NK-92 (cell line): ENCODE results near the gene PPM1D.

Experiments
- DNase-seq: peaks from one replicate; lab custom pipeline; 2025; ENCODE audit not compliant: unreplicated experiment; lab: John Stamatoyannopoulos, UW

Gene PPM1D

DNA sequence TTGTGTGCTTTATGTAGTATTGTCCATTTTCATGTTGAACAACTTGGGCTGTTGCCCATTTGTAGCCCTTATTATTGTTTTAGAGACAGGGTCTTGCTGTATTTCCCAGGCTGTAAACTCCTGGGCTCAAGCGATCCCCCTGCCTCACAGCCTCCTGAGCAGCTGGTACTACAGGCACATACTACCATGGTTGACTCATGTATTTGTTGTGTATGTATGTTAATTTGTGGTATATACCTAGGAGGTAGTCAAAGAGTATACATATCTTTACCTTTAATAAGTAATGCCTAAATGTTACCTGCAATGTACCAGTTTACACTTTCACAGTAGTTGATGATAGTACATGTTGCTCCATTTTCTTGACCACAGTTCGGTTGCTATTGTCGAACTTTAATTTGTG is 18.1 kb downstream of the PPM1D start:
- no peak for DNase-seq

DNA sequence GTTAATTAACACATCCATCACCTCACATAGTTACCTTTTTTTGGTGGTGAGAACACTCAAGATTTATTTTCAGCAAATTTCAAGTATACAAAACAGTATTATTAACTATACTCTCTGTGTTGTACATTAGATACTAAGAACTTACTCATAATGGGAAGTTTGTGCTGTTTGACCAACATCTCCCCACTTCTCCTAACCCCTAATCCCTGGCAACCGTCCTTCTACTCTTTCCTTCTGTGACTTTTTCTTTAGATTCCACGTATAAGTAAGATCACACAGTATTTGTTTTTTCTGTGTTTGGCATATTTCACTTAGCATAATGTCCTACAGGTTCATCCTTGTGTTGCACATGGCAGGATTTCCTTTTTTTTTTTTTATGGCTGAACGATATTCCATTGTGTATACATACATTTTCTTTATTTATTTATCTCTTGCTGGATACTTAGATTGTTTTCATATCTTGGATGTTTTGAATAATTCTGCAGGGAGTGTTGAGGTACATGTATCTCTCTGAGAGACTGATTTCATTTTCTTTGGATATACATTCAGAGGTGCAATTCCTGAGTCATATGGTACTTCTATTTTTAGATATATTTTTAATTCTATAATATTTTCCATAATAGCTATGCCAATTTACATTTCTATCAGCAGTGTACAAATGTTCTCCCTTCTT is 19.0 kb downstream of the PPM1D start:
- DNase-seq: no peak

DNA sequence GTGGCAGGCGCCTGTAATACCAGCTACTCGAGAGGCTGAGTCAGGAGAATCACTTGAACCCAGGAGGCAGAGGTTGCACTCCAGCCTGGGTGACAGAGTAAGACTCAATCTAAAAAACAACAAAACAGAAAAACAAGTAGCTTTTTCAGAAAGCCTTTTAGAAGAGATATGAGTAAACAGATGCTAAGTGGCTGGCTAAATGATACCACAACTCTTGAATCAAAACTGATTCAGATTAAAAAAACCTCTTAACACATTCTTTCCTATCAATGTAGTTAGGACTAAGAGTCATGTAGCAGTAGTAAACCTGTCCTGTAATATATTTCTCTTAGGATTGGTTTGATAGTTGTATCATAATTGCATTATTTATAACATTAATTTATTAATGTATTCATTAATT is 23.0 kb downstream of the PPM1D start:
- no peak for DNase-seq

DNA sequence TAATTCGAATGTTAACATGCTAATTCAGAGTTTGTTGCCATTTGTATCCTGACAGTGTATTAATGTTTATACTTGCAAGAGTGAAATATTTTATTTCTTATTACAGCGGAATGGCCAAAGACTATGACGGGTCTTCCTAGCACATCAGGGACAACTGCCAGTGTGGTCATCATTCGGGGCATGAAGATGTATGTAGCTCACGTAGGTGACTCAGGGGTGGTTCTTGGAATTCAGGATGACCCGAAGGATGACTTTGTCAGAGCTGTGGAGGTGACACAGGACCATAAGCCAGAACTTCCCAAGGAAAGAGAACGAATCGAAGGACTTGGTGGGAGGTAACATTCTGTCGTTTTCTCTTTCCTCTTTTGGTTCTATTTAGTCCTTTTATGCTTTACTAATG is 23.4 kb downstream of the PPM1D start:
- DNase-seq: no peak

DNA sequence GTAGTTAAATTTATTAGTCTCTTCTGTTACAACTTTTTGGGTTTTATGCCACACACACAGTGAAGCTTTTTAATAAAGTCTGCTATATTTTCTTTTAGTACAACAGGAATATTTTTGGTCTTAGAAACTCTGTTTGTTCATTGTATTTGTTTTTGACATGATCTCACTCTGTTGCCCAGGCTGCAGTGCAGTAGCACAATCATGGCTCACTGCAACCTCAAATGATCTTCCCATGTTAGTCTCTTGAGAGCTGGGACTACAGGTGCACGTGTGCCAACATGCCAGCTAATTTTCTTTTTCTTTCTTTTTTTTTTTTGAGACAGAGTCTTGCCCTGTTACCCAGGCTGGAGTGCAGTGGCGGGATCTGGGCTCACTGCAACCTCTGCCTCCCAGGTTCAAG is 27.1 kb downstream of the PPM1D start:
- no peak for DNase-seq

DNA sequence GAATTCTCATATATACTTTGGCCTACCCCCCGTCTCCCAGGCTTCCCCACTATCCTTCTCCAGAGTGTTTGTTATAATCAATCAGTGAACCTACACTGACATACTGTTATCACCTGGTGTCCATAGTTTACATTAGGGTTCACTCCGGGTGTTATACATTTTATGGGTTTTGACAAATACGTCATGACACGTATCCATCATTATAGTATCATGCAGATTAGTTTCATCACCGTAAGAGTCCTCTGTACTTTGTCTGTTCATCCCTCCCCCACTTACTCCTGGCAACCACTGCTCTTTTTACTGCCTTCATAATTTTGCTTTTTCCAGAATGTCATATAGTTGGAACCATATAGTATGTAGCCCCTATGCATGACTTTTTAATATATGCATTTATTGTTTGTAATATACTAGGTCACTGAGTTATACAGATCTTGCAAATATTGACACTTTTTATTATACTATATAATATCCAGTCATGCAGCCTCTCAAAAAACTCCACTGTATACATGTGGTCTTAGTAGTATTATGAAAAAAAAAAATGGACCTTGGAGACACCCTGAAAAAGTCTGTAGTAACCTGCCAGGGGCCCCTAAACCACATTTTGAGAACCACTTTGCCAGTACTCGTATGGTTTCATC is 28.4 kb downstream of the PPM1D start:
- DNase-seq: no peak

DNA sequence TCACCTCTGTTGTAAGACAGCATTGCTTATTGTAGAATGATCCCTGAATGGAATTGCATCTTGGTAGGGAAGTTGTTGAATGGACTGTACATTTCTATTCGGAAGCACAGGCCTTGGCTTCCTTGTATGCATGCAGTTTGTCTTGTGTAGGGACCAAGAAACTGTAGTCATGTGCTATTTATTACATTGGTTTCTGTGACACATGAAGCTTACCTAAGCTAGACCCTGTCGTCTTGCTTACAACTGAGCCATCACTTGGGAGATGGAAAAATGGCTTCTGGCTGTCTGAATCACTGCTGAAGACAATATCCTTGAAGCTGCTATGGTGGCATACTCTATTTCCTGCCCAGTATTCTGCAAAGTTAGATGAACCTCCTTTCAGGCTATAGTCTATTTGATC is 29.1 kb downstream of the PPM1D start:
- no peak for DNase-seq

DNA sequence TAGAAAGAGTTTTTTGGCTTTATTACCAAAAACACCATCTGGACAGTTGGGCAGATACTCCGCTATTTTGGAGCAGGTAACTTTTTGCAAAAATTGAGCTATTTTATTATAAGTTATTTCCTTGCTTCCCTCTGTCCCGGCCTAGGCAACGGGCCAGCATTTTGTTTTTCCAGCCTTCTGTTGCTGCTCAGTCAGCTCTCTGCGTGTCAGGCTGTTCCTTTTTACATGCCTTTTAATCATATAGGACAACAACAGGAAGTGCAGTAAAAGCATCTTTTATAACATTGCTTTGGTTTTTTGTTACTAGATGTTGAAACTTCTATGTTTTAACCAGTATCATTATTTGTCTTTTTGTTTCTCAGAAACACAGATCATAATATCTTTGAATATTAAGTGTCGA is 30.4 kb downstream of the PPM1D start:
- DNase-seq: no peak

DNA sequence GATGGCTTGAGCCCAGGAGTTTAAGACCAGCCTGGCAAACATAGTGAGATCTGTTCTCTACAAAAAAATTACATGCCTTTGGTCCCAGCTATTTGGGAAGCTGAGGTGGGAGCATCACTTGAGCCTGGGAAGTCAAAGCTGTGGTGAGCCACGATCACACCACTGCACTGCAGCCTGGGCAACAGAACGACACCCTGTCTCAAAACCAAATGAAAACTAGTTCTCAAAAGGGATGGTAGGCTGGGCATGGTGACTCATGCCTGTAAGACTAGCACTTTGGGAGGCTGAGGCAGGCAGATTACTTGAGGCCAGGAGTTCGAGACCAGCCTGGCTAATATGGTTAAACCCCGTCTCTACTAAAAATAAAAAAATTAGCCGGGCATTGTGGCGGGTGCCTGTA is 31.1 kb downstream of the PPM1D start:
- no peak for DNase-seq

DNA sequence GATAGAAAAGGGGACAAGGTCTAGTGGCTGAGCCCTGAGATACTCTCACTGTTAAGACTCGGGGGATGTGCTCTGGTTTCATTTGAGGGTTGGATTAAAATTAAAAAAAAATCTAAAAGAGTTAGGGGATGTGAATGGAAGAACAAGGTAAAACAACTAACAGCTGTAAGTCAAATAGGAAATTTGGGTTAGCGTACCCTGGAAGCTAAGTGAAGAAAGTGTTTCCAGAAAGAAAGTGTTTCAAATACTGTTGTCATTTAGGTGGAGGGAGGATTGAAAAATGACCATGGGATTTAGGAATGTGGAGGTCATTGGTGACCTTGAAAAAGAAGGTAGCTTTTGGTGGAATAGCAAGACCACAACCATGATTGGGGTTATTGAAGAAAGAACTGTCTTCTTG is 37.7 kb downstream of the PPM1D start:
- DNase-seq: no peak

DNA sequence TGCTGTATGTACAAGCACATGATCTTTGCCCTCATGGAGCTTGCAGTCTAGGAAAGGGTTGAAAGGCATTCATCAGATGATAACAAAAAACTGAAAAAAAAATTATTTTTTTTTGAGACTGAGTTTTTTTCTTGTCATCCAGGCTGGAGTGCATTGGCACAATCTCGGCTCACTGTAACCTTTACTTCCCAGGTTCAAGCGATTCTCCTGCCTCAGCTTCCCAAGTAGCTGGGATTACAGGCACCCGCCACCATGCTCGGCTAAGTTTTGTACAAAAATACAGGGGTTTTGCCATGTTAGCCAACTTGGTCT is 39.0 kb downstream of the PPM1D start:
- DNase-seq: no peak

DNA sequence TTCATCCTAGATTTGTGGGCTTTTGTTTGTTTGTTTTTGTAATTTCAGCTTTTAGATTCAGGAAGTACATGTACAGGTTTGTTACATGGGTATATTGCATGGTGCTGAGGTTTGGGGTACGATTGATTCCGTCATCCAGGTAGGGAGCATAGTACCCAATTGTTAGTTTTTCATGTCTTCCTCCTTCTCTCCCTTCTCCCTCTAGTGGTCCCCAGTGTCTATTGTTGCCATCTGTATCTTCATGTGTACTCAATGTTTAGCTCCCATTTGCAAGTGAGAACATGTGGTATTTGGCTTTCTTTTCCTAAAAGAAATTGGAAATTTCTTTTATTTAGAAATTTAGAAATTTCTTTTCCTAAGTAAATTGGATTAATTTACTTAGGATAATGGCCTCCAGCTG is 40.5 kb downstream of the PPM1D start:
- DNase-seq: no peak

DNA sequence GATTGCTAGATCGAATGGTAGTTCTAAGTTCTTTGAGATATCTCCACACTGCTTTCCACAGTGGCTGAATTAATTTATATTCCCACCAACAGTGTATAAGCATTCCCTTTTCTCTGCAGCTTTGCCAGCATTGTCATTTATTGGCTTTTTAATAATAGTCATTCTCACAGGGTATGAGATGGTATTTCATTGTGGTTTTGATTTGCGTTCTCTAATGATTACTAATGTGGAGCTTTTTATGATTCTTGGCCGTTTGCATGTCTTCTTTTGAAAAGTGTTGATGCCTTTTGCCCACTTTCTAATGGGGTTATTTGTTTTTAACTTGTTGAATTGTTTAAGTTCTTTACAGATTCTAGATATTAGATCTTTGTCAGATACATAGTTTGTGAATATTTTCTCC is 41.1 kb downstream of the PPM1D start:
- no peak for DNase-seq

DNA sequence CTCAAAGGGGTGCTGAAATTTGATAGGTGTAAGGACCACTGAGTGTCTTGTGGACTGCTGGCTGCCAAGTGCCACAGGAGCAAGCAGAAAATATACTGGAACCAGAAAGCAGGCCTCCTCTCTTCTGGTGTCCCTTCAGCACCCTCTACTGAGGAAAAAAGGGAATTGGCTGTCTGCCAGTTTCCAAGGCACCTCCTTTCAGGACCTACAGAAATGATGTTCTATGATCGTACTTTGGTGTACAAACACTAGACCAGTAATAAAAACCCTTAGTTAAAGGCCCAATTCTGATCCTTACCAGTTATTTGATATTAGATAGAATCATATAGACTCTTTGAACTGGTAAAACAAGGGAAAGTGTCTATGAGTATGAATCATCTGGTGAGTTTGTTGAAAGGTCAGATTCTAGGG is 41.8 kb downstream of the PPM1D start:
- no peak for DNase-seq

DNA sequence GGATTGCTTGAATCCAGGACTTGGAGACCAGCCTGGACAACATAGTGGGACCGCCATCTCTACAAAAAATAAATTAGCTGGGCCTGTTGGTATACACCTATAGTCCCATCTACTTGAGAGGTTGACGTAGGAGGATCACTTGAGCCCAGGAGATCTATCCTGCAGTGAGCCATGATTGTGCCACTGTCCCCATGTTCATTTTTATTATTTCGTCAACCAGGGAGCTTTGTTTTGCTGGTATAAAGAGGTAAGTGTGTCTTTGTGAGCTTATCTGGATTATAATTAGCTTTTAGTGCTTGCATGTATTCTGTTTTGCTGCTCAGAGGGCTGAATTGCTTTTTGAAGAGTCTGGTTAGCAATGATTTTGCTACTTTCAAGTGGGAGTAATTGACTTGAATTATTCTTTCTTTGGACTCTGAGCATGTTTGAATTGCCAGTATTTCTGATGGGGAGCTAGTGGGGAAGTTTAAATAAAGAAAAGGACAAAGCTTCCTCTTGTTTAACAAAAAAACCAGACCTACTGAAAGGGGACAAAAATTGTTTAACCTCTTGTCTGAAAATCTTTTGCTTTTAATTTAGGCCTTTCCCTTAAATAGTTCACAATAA is 46.0 kb downstream of the PPM1D start:
- no peak for DNase-seq

DNA sequence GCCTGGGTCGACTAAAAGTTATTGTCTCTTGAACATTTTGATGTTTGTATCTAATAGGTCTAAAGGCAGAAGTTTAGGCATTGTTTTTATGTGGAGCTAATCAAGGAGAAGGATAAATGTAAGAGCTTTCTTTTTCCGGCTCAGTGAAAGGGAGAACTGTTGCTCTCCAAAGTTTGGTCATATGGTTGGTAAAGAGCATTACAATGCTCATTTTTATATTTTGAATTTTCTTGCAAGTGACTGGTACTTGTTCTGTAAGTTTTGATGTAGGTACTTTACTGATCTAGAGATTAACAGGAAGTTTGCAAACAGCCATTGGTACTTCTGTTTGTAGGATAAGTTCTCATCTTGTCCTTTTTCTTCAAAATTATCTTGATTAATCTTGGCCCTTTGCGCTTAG is 46.7 kb downstream of the PPM1D start:
- no peak for DNase-seq

DNA sequence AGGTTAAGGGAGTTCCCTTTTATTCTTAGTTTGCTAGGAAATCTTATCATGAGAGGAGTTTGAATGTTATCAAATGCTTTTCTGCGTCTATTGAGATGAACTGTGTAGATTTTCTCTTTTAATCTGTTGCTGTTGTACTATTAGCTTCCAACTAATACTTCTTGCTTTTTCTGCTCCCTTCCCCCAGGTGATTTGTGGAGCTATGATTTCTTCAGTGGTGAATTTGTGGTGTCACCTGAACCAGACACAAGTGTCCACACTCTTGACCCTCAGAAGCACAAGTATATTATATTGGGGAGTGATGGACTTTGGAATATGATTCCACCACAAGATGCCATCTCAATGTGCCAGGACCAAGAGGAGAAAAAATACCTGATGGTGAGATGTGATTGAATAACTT is 47.7 kb downstream of the PPM1D start:
- DNase-seq: no peak

DNA sequence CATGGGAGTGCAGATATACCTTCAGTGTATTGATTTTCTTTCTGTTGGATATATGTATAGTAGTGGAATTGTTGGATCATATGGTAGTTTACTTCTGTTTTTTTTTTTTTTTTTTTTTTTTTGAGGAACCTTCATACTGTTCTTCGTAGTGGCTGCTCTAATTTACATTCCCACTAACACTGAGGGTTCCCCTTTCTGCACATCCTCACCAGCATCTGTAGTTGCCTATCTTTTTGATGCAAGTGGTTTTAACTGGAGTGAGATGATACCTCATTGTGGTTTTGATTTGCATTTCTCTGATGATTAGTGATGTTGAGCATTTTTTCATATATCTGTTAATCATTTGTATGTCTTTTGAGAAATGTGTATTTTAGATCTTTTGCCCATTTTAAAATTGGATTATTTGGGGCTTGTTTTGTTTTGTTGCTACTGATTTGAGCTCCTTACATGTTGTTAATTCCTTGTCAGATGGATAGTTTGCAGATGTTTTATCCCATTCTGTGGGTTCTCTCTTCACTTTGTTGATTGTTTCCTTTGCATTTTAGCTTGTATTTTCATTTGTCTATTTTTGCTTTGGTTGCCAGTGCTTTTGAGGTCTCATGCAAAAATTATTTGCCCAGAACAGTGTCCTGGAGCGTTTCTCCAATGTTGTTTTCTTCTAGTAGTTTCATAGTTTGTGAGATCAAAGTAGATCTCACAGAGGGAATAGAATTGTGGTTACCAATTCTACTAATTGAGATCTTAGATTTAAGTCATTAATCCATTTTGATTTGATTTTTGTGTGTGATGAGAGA is 52.7 kb downstream of the PPM1D start:
- no peak for DNase-seq

DNA sequence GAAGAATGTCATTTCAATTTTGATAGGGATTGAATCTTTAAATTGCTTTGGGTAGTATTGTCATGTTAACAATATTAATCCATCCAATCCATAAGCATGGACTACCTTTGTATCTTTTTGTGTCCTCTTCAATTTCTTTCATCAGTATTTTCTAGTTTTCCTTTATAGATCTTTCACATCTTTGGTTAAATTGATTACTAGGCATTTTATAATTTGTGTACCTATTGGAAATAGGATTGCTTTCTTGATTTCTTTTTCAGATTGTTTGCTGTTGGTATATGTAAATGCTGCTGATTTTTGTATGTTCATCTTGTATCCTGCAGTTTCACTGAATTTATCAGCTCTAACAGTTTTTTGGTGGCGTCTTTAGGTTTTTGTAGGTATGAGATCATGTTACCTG is 53.6 kb downstream of the PPM1D start:
- no peak for DNase-seq

DNA sequence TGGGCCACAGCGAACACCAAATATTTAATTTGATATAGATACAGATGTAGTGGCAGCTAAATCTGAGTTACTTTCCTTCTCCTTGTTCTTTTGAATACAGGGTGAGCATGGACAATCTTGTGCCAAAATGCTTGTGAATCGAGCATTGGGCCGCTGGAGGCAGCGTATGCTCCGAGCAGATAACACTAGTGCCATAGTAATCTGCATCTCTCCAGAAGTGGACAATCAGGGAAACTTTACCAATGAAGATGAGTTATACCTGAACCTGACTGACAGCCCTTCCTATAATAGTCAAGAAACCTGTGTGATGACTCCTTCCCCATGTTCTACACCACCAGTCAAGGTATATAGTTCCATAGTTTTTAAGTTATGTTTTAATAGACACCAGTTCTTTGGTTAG is 56.5 kb downstream of the PPM1D start:
- no peak for DNase-seq

DNA sequence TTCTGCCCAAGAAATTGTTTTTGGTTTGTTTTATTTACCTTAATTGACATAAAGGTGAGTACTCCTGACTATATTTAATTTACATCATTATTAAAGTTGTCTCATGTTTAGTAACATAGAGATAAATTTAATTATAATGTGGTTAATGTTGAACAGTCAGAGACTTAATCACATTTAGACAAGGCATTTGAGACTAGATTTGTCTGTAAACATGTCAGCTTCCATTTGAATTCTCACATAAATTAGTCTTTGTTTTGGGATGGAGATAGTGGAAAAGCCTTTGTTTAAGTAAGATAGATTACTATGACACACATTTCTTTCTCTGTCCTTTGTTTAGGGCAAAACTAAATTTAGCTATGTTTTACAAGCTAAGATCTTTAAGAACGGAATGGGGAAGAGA is 59.2 kb downstream of the PPM1D start:
- no peak for DNase-seq

DNA sequence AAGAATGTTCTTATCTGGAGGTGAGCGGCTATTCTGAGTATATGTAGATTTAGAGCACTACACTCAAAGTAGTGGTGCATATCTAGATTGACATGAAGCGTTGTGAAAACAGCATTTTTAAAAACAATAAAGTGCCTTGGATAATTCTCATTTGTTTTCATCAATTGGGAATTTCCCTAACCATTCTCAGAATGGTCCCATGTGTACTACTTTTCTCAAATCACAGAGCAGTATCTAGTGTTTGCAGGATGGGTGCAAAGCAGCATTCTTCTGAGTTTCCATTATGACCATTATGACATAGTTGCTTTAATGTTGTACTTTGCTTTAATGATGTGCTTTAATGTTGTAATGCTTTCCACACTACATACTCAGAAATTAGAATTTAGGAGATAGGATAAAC is 61.5 kb downstream of the PPM1D start:
- DNase-seq: no peak
